ENCODE data around the gene FOSB. TPM values are rescaled to one million over a fixed set of nuclear protein-coding genes. Genes with fewer than 3 reads are reported as not detected.
A peak's percentile ranks its signal among the peaks of the same experiment; 100 is the strongest.

The FOSB gene
- total RNA-seq, 4 donors from 2014 or later, result 306 to 713 (median 395) TPM

DNA sequence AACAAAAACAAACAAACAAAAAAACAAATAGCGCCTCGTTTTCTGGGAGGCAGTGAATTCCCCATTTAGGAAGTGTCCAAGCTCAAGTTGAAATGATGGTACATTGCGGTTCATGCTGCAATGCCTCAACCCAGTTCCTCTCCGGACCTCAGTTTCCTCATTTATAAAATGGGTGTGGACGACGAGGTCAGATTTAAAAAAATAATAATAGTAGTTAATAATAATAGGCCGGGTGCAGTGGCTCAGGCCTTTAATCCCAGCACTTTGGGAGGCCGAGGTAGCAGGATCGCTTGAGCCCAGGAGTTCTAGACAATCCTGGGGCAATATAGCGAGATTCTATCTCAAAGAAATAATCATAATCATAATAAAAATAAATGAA lies 28.6 kb upstream of the FOSB start:
- ATAC-seq (ENCODE audit: low FRiP score) (no peak), DNase-seq (ENCODE audit: low spot score) (no peak)
- TF ChIP-seq, protein P1, sequence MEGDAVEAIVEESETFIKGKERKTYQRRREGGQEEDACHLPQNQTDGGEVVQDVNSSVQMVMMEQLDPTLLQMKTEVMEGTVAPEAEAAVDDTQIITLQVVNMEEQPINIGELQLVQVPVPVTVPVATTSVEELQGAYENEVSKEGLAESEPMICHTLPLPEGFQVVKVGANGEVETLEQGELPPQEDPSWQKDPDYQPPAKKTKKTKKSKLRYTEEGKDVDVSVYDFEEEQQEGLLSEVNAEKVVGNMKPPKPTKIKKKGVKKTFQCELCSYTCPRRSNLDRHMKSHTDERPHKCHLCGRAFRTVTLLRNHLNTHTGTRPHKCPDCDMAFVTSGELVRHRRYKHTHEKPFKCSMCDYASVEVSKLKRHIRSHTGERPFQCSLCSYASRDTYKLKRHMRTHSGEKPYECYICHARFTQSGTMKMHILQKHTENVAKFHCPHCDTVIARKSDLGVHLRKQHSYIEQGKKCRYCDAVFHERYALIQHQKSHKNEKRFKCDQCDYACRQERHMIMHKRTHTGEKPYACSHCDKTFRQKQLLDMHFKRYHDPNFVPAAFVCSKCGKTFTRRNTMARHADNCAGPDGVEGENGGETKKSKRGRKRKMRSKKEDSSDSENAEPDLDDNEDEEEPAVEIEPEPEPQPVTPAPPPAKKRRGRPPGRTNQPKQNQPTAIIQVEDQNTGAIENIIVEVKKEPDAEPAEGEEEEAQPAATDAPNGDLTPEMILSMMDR (IDR thresholded peaks at IDR 0.05), result no peak

DNA sequence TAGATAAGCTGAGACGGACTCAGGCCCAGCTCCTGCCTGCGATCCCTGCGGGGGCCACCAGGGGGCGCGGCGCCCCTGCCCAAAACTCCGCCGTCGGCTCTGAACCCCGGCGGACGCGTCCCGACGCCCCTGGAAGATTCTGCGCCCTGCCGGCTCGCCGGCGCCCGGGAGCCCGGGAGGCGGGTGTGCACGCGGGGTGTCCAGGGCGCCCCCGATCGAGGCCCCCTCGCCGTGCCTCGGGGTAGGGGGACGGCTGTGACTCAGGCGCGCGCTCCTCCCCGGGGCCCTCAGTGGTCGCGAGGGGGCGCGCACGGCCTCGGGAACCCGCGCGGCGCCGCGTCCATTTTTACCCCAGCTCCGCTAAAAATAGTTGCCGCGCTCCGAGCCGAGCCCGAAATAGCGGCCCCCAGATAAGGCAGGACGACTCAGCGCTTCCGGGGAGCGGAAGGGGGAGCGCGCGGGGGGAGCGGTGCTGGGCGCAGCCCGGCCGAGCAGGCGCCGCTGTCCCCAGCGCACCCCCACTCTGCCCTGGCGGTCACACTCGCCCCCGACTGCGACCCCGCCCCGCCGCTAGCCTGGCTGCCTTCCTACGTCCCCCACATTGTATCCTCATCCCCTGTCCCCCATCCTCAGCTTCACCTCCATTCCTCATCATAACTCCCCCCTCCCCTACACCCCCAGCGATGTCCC lies 28.1 kb upstream of the FOSB start:
- TF ChIP-seq, protein P1 (IDR thresholded peaks at IDR 0.05), result peak in 2 of 3 donors; percentile 97 to 99
- ATAC-seq (ENCODE audit: low FRiP score) (peak; percentile 53), DNase-seq (ENCODE audit: low spot score) (peak; percentile 56)

DNA sequence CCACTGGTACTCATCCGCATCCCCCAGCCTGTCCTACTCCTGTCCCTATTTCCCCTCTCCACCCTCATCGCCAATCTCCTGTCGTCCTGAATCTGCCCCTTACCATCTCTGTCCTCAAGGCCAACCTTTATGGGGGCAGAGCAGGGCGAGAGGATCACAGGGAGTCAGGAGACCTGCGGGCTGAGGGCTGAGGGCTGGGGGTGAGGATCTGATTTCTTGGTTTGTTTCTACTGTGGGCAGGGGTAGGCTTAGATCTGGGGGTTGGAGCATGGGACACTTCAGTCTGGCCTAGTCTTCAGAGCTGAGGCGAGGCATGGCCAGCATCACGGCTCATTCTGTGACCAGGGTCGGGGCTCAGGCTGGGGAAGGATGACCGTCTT lies 27.5 kb upstream of the FOSB start:
- DNase-seq (ENCODE audit: low spot score) (no peak), ATAC-seq (ENCODE audit: low FRiP score) (no peak)
- TF ChIP-seq, protein P1 (IDR thresholded peaks at IDR 0.05), result no peak

DNA sequence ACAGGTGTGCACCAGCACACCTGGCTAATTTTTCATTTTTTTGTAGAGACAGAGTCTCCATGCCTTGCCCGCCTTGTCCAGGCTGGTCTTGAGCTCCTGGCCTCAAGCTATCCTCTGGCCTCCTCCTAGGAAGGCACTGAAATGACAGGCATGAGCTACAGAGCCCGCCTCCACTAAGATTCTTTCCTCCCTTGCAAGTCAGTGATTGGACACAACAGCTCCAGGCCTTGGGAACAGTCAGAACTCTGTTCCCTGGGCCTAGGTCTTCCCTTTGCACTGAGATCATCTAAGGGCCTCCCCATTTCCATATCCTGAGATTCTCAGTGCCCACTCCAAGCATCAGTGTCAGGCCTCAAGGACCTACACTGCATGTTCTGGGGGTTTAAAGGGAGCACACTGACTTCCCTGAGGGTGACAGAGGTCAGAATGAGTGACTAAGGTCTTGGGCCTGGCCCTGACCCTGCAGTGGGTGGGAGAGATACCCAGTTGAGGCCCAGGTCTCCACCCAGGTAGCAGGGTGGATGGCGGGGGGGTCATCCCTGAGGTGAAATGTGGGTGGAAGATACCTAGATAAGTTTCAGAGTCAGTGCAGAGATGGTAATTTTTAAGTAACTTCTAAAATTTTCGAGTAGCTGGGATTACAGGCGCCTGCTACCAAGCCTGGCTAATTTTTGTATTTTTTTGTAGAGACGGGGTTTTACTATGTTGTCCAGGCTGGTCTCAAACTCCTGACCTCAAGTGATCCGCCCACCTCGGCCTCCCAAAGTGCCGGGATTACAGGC lies 26.7 kb upstream of the FOSB start:
- DNase-seq (ENCODE audit: low spot score) (no peak), ATAC-seq (ENCODE audit: low FRiP score) (no peak)
- TF ChIP-seq, protein P1 (IDR thresholded peaks at IDR 0.05), result no peak

DNA sequence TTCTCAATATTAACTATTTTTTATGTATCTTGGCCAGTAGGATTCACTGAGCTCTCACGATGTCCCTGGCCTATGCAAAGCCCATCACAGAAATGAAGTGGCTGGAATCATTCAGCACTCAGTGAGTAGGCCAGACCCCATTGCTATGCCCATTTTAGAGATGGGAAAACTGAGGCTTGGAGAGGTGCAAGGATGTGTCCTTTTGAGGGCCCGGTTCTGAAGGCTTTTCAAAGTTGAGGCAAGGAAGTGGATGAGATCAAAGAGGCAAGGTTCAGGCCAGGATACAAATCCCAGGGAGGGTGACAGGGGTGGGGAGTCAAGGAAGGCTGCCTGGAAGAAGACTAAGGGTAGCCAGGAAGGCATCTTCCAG lies 25.4 kb upstream of the FOSB start:
- no peak for ATAC-seq (ENCODE audit: low FRiP score)
- TF ChIP-seq, protein P1 (IDR thresholded peaks at IDR 0.05), result no peak

DNA sequence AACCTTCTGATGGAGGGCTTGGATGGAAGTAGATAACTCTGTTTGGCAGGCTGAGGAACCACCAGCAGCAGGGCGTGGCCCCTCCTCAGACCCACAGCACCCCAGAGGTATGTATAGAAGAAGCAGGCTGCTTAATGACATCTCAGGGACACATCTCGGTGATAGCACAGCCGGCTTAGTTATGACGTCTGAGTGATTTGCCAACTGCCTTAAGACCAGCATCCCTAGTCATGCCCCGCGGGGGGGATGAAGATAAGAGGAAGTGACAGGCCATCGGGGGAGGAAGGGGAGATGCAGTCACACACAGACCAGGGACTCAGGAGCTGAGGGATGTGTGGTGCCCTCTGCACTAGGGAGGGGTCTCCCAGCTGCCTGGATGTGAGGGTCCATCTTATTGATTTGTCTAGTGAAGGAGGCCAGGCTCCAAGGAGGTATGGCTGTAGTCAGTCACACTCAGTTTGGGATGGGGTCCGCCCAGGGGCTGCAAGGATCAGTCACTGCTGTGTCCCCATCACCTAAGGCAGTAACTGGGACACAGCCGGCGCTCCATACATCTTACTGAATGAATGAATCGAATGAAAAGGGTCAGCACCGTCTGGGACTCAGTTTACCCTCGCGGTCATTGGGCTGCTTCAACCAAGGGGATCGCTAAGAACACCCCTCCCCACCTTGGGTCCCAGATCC lies 24.9 kb upstream of the FOSB start:
- TF ChIP-seq, protein P1 (IDR thresholded peaks at IDR 0.05), result no peak
- ATAC-seq (ENCODE audit: low FRiP score), result no peak
- DNase-seq (ENCODE audit: low spot score), result peak; percentile 66

More for the DNA sequence above, 25.4 kb upstream of the FOSB start:
- no peak for DNase-seq (ENCODE audit: low spot score)

All from omental fat pad (tissue), 4 donors.